GM20431 (cell line): Measurements from ENCODE around the gene DCDC2.
"Not testable (repeated sequence)": the region's sequence is repeated elsewhere in the genome, so short reads cannot be mapped to it uniquely, and the experiment has no call there.

Source experiments
- in situ Hi-C: fragments of 300-500 bp; cut with MseI, MboI; formaldehyde crosslinking; loops from one replicate; pipeline ENCODE4 v1.15.0; 2020; ENCODE audit warnings: low sequenced_read_pairs; ENCODE audit not compliant: unreplicated experiment

Gene DCDC2

GRCh38 chr6:24357336-24358218, at the start of gene DCDC2:
DCDC2 (minus strand) TSS chr6:24358059; CDS start chr6:24357750, 309 bp downstream.
- in situ Hi-C loops, result no loop called here

GRCh38 chr6:24405262-24405661, 47.4 kb upstream of the DCDC2 start:
- in situ Hi-C loops, result no loop called here

DNA sequence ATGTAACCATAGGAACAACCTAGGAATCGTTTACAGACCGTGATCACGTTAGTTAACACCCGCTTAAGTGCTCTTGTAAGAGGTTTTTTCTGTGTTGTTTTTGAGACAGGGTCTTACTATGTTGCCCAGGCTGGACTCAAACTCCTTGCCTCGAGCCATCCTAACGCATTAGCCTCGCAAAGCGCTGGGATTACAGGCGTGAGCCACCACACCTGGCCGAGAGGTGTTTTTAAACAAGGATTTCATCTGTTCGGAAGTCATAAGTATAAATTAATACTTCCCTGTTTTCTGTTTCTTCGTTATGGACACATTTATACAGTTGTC, 45.6 kb upstream of the DCDC2 start:
- in situ Hi-C loops, result no loop called here

DNA sequence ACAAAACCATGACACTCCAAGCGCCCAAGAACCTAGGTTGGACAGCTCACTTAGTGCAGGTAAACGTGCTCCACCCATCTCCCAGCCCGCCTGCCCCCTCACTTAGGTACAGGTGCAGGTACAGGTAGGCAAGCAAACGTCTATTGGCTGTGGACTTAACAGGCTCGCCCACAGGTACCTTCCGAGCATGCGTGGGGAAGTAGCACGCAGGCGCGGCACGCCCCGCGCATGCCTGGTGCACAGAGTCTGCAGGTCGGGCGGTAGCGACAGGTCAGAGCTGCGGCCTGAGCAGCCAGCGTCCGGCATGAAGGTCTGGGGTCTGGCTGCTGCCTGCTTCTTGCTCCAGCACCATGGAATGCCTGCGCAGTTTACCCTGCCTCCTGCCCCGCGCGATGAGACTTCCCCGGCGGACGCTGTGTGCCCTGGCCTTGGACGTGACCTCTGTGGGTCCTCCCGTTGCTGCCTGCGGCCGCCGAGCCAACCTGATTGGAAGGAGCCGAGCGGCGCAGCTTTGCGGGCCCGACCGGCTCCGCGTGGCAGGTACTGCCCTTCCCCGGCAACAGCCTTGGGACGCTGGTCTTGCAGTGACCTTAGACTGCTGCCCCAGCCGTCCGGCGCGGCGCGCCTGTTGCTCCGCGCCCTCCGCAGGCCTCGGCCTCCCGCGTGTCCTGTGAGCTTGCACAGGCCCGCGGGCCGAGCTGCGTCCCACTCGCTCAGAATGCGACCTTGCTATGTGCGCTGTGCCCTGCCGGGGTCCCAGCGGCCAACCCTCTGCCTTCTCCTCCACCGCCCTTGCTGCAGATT, 45.0 kb upstream of the DCDC2 start, which contains the start of gene MRS2:
Gene MRS2, plus strand, starts transcription at position 240 of the 804 bp plus-strand sequence. Its CDS starts 111 bp downstream, at position 351.
- in situ Hi-C loops, result no loop called here

DNA sequence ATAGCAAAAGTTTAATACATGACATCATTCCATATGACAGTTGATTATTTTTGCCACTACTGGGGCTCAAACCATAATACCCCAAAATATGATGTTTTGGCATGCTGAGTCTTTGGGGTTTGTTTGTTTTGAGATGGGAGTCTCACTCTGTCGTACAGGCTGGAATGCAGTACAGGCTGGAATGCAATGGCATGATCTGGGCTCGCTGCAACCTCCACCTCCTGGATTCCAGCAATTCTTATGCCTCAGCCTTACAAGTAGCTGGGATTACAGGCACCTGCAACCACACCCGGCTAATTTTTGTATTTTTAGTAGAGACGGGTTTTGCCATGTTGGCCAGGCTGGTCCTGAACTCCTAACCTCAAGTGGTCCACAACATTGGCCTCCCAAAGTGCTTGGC, 43.6 kb upstream of the DCDC2 start:
- in situ Hi-C loops, result no loop called here

- in situ Hi-C loops, result not testable (repeated sequence)
Observed at GRCh38 chr6:24400045-24401039, 42.5 kb upstream of the DCDC2 start.

GRCh38 chr6:24397631-24398030, 39.8 kb upstream of the DCDC2 start:
- in situ Hi-C loops, result no loop called here

DNA sequence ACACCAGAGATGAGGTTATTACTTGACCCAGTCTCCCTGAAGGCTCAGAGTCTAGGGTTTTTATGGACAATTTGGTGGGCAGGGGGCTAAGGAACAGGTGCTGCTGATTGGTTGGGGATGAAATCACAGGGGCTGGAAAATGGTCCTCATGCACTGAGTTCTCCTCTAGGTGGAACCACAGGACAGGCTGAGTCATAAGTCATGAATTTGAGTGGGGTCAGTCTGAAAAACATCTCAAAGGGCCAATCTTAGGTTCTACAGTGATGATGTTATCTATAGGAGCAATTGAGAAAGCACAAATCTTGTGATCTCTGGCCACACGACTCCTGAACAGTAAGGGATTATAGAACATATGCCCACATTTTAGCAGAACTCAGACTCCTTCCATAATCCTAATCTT, 39.0 kb upstream of the DCDC2 start:
- in situ Hi-C loops, result no loop called here

DNA sequence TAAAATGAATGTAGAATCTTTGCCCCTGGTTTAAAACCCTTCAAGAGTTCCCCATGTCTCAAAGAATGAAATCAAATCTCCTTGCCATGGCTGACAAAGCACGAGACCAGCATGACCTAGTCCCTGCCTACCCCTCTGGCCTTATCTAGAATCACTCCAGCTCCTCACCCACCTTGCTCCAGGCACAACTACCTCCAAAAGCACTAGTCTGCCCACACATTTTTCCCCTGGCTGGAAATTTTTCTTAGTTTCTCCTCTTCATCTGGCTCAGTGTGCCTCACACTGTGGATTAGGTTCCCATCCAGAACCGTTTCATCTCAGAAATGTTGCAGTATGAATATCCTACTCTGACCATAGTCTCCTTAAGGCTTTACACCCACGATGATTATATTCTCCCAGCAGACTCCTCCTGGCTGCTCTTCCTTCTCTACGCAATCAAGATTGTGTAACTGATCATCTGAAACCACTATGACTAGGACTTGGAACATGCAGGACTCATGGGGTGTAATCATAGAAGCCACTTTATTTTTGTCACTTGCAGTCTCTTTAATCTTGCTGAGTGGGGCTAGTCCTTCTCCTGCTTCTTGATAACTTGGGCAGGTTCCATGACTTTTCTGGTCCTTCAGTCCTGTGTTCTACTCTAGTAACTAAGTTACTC, 37.0 kb upstream of the DCDC2 start:
- in situ Hi-C loops, result no loop called here

GRCh38 chr6:24394061-24394779, 36.4 kb upstream of the DCDC2 start:
- in situ Hi-C loops, result no loop called here

- in situ Hi-C loops, result no loop called here
Observed at GRCh38 chr6:24391756-24392405, 34.0 kb upstream of the DCDC2 start.

DNA sequence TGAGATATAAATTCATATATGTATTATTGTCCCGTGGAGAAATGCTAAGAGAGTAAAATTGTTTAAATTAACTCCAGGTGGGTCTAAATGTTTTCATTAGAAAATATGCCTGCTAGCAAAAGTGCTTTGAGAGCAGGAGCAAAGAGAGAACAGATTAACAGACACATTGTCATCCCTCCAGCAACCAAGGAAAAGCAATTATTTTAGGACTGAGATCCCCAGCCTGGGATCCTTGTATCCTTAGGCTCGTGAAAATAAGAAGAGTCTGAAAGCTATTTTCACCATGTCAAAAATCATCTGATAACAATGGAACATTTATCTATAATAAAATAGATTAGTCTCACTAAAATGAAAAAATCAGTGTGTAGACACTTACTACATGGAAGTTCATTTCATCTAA, 33.3 kb upstream of the DCDC2 start:
- in situ Hi-C loops, result no loop called here

DNA sequence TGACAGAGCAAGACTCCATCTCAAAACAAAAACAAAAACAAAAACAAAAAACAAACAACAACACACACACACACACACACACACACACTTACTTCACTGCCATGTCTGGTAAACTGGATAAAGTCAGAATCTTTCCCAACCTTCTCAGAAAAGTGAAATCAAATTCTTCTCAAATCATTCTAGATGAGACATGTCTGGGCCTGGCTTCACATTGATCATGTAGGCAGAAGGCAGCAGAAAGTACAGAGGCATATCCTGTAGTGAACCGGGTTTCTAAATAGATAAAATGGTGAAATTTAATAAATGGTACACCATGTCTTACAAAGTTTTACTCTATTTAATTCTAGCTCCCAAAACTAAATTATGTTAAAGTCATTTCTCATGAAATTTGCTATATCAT, 30.0 kb upstream of the DCDC2 start:
- in situ Hi-C loops, result no loop called here

- in situ Hi-C loops, result no loop called here
Observed at GRCh38 chr6:24385536-24386269, 27.8 kb upstream of the DCDC2 start.

DNA sequence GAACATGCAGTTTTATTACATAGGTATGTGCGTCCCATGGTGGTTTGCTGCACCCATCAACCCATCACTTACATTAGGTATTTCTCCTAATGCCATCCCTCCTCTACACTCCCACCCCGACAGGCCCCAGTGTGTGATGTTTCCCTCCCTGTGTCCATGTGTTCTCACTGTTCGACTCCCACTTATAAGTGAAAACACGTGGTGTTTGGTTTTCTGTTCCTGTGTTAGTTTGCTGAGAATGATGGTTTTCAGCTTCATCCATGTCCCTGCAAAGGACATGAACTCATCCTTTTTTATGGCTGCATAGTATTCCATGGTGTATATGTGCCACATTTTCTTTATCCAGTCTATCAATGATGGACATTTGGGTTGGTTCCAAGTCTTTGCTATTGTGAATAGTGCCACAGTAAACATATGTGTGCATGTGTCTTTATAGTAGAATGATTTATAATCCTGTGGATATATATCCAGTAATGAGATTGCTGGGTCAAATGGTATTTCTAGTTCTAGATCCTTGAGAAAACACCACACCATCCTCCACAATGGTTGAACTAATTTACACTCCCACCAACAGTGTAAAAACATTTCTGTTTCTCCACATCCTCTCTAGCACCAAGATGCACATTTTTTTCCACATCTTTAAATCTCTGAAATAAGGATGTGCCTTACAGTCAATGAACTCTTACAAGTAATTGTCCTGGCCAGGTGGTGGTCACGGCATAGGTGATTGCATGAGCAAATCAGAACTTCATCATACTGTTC, 26.7 kb upstream of the DCDC2 start:
- in situ Hi-C loops, result not testable (repeated sequence)

DNA sequence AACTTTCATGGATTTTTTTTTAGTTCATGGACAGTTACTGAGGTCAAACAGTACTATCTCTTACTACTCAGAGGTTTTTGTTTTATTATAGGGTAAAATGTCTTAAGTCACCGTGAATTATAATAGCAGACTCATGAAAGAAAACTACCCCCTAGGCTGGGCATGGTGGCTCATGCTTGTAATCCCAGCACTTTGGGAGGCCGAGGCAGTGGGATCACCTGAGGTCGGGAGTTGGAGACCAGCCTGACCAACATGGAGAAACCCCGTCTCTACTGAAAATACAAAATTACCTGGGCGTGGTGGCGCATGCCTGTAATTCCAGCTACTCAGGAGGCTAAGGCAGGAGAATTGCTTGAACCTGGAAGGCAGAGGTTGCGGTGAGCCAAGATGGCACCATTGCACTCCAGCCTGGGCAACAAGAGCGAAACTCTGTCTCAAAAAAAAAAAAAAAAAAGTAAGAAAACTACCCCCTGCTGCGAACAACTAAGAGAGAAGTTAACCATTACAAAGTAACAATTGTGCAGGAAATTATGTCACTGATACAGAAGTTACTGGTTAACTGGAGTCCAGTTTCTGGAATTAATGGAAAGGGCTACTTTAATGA, 25.1 kb upstream of the DCDC2 start:
- in situ Hi-C loops, result not testable (repeated sequence)

DNA sequence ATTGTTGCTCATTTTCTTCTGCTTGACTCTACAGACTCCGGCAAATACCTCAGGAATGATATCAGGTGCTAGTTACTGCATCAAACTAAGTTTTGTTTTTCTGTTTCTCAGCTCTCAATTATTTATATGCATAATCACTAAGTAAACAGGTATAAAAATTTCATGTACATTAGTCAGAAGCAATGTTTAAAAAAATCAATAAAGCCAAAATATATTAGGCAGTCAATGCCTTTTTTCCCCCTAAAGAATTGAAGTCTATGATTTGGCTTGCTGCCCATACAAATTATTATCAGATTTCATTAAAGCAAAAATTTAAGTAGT, 24.3 kb upstream of the DCDC2 start:
- in situ Hi-C loops, result no loop called here
